HepG2 (cell line): ENCODE data around the gene DAB2.

Experiments used
- ELF1 ChIP-seq: sonication (generic); formaldehyde crosslinking; IDR thresholded peaks from 2 replicates; pipeline ENCODE4 v1.4.0; 2020; ENCODE audit warnings: missing genetic modification reagents
- NR2C2 ChIP-seq: sonication (generic); formaldehyde crosslinking; IDR thresholded peaks from 2 replicates; pipeline ENCODE4 v1.4.0; 2020; ENCODE audit warnings: missing genetic modification reagents, mild to moderate bottlenecking, moderate library complexity, borderline replicate concordance
- SNAPC2 ChIP-seq: sonication (generic); formaldehyde crosslinking; IDR thresholded peaks from 2 replicates; pipeline ENCODE4 v1.8.1; 2022; ENCODE audit warnings: mild to moderate bottlenecking, missing genetic modification reagents
- TF ChIP-seq, protein P1 (sequence below): sonication (generic); formaldehyde crosslinking; IDR thresholded peaks from 2 replicates; pipeline ENCODE4 v1.4.0; 2020; ENCODE audit warnings: missing genetic modification reagents, borderline replicate concordance
- TF ChIP-seq, protein P2 (sequence below): IDR thresholded peaks from 2 replicates; pipeline ENCODE4 v1.6.1; 2016; ENCODE audit warnings: low read depth, control low read depth

DNA sequence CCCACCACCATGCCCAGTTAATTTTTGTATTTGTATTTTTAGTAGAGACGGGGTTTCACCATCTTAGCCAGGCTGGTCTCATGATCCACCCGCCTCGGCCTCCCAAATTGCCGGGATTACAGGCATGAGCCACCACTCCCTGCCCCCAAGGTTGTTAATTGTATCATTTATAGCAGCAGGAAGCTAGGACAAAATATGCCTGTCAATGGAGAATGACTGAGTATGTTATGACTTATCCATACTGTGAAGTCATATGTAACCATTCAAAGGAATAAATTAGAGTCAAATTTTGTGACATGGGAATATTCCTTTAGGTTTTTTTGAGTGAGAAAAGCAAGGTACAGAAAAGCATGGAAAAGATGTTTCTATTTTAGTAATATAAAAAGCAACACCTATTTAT lies 3.9 kb upstream of the DAB2 start:
- TF ChIP-seq ELF1 (CRISPR knock-in tag) (no peak), NR2C2 (CRISPR knock-in tag) (no peak), SNAPC2 (no peak)
- TF ChIP-seq, protein P1, sequence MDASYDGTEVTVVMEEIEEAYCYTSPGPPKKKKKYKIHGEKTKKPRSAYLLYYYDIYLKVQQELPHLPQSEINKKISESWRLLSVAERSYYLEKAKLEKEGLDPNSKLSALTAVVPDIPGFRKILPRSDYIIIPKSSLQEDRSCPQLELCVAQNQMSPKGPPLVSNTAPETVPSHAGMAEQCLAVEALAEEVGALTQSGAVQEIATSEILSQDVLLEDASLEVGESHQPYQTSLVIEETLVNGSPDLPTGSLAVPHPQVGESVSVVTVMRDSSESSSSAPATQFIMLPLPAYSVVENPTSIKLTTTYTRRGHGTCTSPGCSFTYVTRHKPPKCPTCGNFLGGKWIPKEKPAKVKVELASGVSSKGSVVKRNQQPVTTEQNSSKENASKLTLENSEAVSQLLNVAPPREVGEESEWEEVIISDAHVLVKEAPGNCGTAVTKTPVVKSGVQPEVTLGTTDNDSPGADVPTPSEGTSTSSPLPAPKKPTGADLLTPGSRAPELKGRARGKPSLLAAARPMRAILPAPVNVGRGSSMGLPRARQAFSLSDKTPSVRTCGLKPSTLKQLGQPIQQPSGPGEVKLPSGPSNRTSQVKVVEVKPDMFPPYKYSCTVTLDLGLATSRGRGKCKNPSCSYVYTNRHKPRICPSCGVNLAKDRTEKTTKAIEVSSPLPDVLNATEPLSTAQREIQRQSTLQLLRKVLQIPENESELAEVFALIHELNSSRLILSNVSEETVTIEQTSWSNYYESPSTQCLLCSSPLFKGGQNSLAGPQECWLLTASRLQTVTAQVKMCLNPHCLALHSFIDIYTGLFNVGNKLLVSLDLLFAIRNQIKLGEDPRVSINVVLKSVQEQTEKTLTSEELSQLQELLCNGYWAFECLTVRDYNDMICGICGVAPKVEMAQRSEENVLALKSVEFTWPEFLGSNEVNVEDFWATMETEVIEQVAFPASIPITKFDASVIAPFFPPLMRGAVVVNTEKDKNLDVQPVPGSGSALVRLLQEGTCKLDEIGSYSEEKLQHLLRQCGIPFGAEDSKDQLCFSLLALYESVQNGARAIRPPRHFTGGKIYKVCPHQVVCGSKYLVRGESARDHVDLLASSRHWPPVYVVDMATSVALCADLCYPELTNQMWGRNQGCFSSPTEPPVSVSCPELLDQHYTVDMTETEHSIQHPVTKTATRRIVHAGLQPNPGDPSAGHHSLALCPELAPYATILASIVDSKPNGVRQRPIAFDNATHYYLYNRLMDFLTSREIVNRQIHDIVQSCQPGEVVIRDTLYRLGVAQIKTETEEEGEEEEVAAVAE (CRISPR knock-in tag): no peak
- TF ChIP-seq, protein P2, sequence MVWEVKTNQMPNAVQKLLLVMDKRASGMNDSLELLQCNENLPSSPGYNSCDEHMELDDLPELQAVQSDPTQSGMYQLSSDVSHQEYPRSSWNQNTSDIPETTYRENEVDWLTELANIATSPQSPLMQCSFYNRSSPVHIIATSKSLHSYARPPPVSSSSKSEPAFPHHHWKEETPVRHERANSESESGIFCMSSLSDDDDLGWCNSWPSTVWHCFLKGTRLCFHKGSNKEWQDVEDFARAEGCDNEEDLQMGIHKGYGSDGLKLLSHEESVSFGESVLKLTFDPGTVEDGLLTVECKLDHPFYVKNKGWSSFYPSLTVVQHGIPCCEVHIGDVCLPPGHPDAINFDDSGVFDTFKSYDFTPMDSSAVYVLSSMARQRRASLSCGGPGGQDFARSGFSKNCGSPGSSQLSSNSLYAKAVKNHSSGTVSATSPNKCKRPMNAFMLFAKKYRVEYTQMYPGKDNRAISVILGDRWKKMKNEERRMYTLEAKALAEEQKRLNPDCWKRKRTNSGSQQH (CRISPR knock-in tag): no peak
